ENCODE data around the gene MYF6. TPM values are rescaled to one million over a fixed set of nuclear protein-coding genes. Genes with fewer than 3 reads are reported as not detected.

The MYF6 gene
- total RNA-seq, 4 donors from 2014 or later = 0.19 TPM; not detected in 3

DNA sequence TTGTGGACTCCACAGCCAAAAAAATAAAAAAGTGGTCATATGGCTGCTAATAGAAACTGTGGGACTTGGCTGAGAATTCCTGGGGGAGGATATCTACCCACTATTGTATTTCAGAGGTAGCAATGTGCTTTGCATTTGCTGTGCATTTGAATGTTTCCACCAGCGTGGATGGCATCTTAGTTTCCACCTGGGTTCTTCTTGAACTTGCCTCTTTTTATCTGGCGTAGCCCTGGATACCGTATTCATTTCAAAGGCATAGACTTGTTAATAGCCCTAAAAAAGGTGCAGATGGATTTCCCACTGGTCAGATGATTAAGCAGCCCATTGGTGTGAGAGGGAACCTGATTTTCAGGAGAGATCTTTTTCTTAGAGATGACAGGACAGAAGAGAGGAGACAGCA lies 7.4 kb downstream of the MYF6 start:
- intact Hi-C loops (cut with DNase I) = no loop called here
- H3K9me3 ChIP-seq = no peaks in the 10 kb centered on the region
- H3K4me3 ChIP-seq = no peak overlapping the region
- no peak for DNase-seq
- WGBS, 2 donors = 74 to 75% methylated on average over 3 of the region's 3 CpGs
- no peak overlapping the region for H3K27ac ChIP-seq
- TF ChIP-seq, protein P1, sequence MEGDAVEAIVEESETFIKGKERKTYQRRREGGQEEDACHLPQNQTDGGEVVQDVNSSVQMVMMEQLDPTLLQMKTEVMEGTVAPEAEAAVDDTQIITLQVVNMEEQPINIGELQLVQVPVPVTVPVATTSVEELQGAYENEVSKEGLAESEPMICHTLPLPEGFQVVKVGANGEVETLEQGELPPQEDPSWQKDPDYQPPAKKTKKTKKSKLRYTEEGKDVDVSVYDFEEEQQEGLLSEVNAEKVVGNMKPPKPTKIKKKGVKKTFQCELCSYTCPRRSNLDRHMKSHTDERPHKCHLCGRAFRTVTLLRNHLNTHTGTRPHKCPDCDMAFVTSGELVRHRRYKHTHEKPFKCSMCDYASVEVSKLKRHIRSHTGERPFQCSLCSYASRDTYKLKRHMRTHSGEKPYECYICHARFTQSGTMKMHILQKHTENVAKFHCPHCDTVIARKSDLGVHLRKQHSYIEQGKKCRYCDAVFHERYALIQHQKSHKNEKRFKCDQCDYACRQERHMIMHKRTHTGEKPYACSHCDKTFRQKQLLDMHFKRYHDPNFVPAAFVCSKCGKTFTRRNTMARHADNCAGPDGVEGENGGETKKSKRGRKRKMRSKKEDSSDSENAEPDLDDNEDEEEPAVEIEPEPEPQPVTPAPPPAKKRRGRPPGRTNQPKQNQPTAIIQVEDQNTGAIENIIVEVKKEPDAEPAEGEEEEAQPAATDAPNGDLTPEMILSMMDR (IDR thresholded peaks at IDR 0.05) = no peak
- TF ChIP-seq POLR2A (IDR thresholded peaks at IDR 0.05) = no peak
- H3K4me1 ChIP-seq = no peaks in the 10 kb centered on the region
- H3K36me3 ChIP-seq = no peaks in the 10 kb centered on the region
- peaks cover 0 to 54% (median 0%) of the 10 kb centered on the region in 4 donors for H3K27me3 ChIP-seq

DNA sequence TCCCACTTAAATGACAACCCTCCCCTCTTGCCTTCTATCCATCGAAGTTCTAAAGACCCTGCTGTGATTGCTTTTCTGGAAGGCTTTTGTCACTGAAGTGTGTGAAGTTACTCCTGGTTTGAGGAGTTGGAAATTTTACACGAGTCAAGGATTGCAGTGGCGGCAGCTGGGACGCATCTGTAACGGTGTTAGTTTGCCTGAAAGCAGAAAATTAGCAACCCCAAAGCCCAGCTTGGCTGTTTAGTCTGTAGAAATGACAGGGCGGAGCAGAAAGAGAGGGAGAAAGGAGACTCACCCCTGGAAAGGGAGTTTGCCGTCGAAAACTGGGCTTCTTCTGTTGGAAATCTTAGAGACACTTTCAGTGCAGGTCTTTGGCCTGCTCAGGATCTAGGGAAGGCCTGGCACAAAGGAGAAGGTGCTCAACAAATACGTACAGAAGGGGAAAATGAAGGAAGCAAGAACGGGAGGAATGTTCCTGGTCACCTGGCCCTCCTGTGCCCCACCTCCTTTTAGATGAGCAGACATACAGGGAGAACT lies 8.3 kb downstream of the MYF6 start:
- Histone ChIP-seq H3K27me3 (peaks cover 0 to 45% (median 0%) of the 10 kb centered on the region in 4 donors), H3K27ac (no peak overlapping the region)
- intact Hi-C loops (cut with DNase I) = no loop called here

DNA sequence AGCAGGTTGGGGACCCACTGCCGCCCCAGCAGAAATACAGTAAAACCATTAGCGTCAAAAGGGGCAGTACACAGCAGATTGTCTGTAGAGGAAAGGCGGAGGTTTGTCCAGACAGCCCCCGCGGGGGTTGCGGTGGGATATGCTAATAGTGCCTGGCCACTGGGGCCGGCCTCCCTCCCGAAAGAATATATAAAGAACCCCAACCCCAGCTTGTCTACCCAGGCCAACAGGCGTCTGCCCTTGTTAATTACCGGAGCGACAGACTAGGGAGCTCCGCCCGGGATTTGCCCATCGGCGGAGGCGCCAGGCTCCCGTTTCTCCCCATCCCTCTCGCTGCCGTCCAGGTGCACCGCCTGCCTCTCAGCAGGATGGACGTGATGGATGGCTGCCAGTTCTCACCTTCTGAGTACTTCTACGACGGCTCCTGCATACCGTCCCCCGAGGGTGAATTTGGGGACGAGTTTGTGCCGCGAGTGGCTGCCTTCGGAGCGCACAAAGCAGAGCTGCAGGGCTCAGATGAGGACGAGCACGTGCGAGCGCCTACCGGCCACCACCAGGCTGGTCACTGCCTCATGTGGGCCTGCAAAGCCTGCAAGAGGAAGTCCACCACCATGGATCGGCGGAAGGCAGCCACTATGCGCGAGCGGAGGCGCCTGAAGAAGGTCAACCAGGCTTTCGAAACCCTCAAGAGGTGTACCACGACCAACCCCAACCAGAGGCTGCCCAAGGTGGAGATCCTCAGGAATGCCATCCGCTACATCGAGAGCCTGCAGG lies 9.4 kb downstream of the MYF6 start, which contains the start of gene MYF5:
Gene MYF5, plus strand, starts transcription at position 217 of the 774 bp plus-strand sequence. Its CDS starts 152 bp downstream, at position 369.
- Histone ChIP-seq H3K27ac (no peak within 1 kb of the TSS), H3K4me1 (no peaks in the 10 kb centered on the region), H3K4me3 (no peak within 1 kb of the TSS), H3K36me3 (no peaks in the 10 kb centered on the region), H3K27me3 (peaks cover 0 to 45% (median 0%) of the 10 kb centered on the region in 4 donors), H3K9me3 (no peaks in the 10 kb centered on the region)
- no peak for TF ChIP-seq POLR2A (IDR thresholded peaks at IDR 0.05)
- TF ChIP-seq, protein P1 (IDR thresholded peaks at IDR 0.05) = no peak
- intact Hi-C loops (cut with DNase I) = no loop called here
- no peak for DNase-seq
- 40 to 63% methylated on average over 6 to 15 of the region's 45 CpGs for WGBS, 2 donors

More for the DNA sequence above, 8.3 kb downstream of the MYF6 start:
- no peak for DNase-seq
- TF ChIP-seq POLR2A (IDR thresholded peaks at IDR 0.05) = no peak
- TF ChIP-seq, protein P1 (IDR thresholded peaks at IDR 0.05) = no peak
- Histone ChIP-seq H3K4me3 (no peak overlapping the region), H3K36me3 (no peaks in the 10 kb centered on the region), H3K9me3 (no peaks in the 10 kb centered on the region), H3K4me1 (no peaks in the 10 kb centered on the region)
- 35 to 48% methylated on average over 6 to 10 of the region's 10 CpGs for WGBS, 2 donors

DNA sequence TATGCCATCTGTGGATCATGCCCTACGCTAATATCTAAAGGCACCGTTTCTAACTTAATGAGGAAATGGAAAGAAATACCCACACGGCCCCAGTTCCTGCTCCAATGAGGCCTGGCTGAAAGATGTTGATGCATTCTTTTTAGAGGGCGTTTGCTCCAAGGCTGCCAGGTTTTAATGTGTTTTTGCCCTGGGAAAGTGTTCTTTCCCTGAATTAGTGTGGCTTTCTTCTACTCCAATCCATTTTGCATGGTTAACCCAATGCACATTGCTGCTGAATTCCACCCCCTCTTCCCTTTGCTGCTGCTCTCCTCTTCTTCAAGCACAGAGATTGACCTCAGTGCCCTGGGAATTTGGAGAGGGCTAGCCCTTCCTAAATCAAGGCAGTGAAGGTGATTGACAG lies 10.4 kb downstream of the MYF6 start:
- H3K27me3 ChIP-seq = peaks cover 0 to 45% (median 0%) of the 10 kb centered on the region in 4 donors
- TF ChIP-seq, protein P1 (IDR thresholded peaks at IDR 0.05) = no peak
- TF ChIP-seq POLR2A (IDR thresholded peaks at IDR 0.05) = no peak

DNA sequence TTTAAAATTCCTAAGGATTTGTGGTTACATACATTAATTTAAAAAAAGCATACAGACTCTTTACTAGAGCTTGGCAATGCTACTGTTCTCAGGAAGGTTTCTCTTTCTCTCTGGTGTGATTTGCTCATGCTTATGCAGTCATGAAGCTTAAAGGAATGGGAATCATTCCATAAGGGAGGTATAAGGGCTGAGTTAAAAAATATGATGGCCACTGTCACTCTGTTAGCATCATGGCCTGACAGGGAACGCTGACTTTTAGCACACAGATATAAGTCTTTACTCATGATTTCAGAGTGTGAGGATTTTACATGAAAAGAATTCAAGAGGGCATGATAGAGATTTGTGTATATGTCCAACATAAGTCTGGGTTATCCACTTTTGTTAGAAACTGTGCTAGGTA lies 13.1 kb downstream of the MYF6 start:
- H3K36me3 ChIP-seq = no peaks in the 10 kb centered on the region
- H3K27me3 ChIP-seq = peaks cover 0 to 25% (median 0%) of the 10 kb centered on the region in 4 donors
- DNase-seq = no peak
- no peak overlapping the region for H3K27ac ChIP-seq
- intact Hi-C loops (cut with DNase I) = no loop called here
- H3K4me3 ChIP-seq = no peak overlapping the region
- H3K4me1 ChIP-seq = no peaks in the 10 kb centered on the region
- TF ChIP-seq, protein P1 (IDR thresholded peaks at IDR 0.05) = no peak
- no peak for TF ChIP-seq POLR2A (IDR thresholded peaks at IDR 0.05)
- no peaks in the 10 kb centered on the region for H3K9me3 ChIP-seq
- 70 to 79% methylated on average over 1 of the region's 1 CpG for WGBS, 2 donors

More for the DNA sequence above, 10.4 kb downstream of the MYF6 start:
- no peaks in the 10 kb centered on the region for H3K9me3 ChIP-seq
- no peaks in the 10 kb centered on the region for H3K4me1 ChIP-seq
- H3K36me3 ChIP-seq = no peaks in the 10 kb centered on the region
- H3K4me3 ChIP-seq = no peak overlapping the region
- intact Hi-C loops (cut with DNase I) = no loop called here
- DNase-seq = no peak
- H3K27ac ChIP-seq = no peak overlapping the region
- WGBS, 2 donors = 55 to 77% methylated on average over 4 of the region's 4 CpGs

Data from esophagus squamous epithelium (tissue), 5 donors.